Hematopoietic multipotent progenitor cell treated with erythropoietin and hydrocortisone succinate and interleukin-3 and kit ligand, for 8 days (in vitro differentiated cells): ENCODE data around the gene IFT81.
A peak's percentile ranks its signal among the peaks of the same experiment; 100 is the strongest.

ENCODE experiments used
- DNase-seq: peaks from one replicate; pipeline ENCODE4 v3.0.0-alpha.2; 2015

Gene IFT81

DNA sequence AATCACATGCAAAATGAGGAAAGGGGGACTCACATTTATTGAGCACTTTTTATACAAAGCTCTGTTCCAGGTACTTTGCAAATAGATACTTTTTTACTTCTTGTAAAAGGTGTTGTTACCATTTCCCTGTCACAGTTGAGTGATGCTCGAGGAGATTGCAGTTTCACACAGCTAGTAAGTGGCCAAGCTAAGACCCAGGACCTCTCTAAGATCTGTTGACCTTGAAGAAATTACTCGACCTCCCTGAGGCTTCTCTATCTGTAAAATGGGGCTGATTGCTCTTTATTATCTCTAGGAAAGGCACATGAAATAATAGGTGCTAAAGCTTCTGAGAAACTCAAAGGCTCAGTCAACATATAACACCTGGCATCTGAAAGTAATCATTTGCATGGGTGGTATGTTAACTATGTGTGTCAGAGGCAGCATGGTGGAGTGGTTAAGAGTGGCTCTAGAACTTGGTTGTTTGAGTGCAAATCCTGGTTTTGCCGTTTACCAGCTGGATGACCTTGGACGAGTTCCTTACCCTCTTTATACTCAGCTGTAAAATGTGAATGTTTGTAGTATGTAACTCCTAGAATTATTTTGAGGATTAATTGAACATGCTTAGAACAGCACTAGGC is 41.5 kb downstream of the IFT81 start:
- DNase-seq: no peak

DNA sequence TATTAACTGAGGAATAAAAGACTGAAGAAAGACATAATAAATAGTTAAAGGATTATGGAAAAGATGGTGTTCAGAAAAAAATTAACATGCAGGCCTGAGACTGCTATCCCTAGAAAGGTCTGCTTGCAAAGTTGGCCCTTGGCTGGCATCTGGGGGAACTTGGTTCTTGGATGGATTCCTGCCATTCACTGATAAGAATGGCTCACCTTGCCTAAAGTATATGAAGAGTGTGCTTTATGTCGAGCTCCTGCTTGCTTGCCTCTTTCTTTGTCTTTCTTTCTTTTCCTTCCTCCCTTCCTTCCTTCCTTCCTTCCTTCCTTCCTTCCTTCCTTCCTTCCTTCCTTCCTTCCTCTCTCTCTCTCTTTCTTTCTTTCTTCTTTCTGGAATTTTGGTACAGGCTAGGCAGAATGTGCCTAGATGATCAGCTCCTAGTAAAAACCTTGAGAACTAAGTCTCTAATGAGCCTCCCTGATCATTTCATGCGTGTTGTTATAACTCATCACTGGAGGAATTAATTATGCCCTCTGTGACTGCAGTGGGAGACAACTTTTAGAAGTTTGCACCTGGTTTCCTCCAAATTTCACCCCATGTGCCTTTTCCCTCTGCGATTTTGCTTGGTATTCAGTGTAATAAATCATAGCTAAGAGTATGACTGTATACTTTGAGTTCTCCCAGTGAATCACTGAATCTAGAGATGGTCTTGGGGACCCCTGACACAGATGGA is 44.7 kb downstream of the IFT81 start:
- DNase-seq: no peak

DNA sequence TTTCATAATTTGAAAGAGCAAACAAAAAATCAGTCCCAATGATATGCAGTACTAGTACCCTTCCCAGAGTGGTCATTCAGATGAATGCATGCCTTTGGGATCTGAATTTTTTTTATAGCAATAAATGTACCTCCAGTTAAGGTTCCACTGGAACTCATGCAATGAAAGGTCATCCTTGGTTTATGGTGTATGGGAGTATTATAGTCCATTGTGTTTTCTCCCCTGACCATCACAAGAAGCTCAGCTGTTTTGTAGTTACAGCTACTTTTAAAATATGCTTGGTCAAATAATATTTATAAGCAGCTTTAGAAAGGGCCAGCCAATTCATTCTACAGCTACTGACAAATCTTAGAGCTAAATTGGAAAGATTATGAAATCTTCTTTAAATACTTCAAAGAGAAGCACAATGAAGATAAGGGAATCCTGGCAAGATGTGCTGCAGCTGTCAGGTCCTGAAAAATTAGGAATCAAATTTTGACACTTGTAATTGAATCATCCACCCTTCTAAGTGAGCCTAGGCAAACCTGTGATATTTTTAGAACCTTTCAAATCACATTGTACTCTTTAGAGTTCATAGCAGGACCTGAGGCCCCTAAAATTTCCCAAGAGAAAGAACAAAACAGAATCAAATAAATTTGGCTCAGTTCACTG is 46.5 kb downstream of the IFT81 start:
- no peak for DNase-seq

DNA sequence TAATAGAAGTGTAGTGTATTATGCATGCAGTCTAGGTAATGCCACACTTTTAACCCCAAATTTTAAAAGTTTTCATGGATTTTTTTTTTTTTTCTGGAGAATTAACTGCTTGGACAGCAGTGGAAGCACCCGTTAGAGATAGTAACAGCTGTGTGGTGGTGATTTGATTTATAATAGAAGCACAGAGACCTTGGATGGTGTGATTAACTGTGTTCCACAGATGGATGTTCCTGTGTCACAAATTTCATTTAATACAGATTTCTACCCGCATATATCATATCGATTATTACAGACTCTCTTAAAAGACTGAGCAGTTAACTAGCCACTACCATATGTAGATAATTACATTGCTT is 47.0 kb downstream of the IFT81 start:
- no peak for DNase-seq

DNA sequence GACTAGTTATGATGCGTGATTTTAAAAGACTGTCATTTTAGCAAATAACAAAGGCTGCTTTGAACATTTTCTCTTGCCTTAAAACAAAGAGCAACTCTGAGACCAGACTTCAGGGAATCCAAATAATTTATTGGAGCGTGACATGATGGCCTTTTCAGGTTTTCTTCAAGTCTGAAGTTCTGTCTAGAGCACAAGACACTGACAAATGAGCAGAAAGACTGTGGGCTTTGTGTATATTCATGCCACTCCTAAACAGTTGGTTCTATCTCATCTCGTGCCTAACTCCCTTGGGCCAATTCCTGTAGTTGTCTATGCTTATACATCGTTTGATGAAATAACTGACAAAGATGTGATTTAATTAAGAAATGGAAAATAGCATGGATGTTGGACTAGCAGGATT is 47.5 kb downstream of the IFT81 start:
- DNase-seq: no peak

DNA sequence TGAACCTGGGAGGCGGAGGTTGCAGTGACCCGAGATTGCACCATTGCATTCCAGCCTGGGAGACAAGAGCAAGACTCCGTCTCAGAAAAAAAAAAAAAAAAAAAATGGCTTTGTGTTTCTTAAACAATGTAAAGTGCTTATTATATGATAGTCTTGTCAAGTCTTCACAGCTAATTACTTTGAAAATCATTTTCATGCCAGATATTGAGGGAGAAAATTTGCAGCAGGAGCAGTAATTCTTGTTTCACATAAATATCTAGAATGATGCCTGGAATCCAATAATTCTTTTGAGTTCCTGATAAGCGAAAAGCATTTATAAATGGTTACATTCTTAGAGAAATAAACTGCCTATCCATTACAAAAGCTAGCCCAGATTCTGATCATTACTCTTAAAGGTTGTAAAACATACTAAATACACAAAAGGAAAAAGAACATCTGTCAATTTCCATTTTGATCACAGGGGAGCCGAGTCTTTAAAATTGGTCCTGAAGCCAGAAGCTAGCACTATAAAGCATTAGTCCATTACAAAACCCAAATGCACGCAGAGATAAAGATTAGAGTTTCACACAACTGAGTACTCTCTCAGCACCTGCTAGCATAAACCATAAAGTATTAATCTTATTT is 50.3 kb downstream of the IFT81 start:
- DNase-seq: no peak

DNA sequence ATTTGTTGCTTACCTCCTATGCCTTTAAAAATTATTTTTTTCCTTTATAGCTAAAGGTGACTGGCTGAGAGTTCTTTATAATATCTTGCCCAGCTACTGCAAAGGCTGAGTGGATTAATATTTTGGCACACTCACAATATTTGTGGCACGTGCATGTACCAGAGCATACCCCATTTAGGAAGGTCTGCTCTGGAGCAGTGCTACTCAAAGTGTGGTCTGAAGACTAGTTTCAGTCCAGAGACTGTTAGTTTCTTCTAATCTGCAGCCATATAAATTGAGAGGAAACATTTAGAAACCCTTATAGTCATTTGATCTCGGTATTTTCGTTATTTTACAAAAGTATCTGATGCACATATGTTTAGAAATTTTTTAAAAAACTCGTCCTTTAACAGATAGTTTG is 51.0 kb downstream of the IFT81 start:
- DNase-seq: no peak

DNA sequence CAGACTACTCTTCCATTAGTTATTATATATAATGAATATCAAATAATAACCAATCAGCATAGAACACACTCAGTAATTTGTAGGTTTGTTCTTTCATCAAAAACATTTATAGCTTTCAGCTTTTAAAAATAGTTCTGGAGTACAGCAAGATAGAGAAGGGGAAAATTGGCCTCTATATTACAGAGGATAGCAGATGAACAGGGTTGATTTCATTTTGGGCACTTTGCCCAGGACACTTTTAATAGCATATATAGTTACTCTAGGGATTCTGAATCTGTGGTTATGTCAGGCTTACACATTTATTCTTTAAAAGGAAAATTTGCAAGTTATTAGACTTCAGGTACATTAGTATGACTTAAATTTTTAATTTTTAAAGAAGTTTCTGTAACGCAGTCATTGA is 52.6 kb downstream of the IFT81 start:
- peak; percentile 57 for DNase-seq

DNA sequence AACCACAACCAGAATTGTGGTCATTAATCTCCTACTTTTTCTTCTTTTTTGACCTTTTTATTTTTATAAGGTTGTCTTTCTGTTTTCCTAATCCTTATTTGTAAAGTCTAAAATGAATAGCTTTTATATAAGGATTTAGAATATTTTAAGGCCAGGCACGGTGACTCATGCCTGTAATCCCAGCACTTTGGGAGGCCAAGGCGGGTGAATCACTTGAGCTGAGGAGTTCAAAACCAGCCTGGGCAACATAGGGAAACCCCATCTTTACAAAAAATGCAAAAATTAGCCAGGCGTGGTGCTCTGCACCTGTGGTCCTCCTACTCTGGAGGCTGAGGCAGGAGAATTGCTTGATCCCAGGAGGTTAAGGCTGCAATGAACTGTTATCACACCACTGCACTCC is 55.1 kb downstream of the IFT81 start:
- DNase-seq: no peak

DNA sequence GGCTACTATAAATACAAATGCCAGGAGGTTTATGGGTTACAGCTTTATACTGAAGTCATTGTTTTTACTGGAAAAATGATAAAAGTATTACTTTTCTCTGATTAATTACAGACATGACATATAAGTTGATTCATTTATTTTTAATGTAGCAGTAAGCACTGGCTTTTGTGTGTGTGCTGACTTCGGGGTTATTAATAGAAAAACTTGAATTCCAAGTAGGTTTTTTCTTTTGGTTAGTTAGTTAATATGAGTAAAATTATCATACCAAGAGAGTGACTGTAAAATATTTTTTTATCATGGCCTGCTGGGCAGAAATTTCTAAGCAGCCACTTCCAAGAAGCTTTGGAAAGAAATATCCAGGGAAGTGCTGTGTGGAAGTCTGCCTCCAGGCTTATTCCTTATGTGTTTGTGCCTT is 56.4 kb downstream of the IFT81 start:
- DNase-seq: no peak

DNA sequence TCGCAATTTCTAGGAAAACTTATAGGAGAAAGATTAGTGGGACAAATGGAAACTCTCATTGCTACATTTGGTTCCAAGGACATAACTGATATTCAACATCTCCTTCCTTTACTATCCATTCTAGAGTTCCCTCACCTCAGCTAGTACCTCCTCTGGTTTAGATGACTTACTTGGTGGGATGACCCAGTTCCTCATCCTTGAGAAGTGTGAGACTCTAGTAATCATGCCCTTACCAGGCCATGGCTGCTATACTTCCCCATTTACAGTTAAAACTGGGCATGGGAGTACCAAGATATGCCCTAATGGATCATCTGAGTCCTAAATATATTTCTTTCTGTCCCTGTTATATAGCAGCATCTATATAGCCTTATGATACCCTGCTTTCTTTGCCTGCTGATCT is 58.1 kb downstream of the IFT81 start:
- no peak for DNase-seq

DNA sequence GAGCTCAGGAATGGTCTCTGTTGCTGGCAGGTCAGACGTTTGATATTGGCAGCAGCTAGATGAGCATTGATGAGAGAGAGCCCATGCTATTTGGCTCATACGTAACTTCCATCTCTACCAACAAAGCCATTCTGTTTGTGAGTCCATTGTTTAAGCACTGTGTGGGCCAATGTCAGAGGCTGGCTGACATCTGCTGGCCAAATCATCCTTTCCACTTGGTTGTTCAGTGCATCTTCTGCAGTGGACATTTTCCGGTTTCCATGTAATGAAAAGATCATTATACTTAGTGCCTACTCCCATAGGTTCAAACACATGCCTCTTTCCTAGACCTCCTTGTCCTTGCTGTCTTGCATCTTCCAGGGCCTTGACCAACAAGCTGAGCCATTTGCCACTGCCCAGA is 59.2 kb downstream of the IFT81 start:
- DNase-seq: no peak

DNA sequence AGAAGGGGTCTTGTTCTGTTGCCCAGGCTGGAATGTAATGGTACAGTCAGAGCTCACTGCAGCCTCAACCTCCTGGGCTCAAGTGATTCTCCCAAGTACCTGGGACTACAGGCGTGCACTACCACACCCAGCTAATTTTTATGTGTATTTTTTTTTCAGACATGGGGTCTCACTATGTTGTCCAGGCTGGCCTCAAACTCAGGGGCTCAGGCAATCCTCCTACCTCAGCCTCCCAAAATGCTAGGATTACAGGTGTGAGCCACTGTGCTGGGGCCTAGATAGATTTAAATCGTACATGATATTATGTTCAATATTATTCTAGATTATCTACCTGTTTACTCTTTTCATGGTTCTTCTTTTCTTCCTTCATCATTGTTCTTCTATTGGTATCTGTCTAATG is 61.5 kb downstream of the IFT81 start:
- no peak for DNase-seq

DNA sequence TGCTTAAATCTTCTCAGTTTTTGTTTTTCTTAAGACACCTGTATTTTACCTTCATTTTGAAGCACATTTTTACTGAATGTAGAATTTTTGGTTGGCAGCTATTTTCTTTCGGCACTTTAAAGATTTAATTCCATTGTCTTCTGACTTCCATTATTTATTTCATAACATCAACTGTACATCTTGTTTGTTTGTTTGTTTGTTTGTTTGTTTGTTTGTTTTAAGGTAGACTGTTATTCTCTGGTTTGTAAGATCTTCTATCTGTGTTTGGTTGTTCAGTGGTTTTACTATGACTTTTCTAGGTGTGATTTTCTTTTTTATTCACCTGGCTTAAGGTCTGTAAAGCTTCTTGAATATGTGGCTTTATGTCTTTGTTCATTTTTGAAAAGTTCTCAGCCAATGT is 61.9 kb downstream of the IFT81 start:
- no peak for DNase-seq

DNA sequence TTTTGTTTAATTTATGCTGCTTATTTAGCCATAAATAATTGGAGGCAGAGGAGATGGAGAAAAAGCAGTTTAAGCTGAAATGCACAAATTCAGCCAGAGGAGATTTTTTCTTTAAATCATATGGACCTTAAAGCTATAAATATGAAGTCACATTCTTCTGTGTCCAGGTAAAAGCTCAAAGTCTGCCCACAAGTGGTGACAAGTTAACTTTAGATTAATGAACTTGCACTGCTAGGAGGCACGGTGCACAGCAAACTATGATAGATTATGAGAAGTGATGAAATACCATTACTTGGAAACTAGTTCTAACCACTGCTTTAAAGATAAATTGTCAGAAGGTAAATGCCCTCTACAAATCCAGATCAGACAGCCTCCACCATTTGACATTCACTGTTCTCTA is 69.0 kb downstream of the IFT81 start:
- DNase-seq: no peak

DNA sequence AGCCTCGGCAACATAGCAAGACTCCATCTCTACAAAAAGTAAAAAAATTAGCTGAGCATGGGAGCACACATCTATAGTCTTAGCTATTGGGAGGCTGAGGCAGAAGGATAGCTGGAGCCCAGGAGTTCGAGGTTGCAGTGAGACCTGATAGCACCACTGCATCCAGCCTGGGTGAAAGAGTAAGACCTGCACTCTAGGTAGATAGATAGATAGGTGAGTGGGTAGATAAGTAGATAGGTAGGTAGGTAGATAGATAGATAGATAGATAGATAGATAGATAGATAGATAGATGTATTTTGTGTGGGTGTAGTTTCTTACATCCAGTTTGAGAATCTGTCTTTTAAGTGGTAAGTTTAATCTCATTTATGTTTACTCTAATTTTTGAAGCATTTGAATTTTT is 72.8 kb downstream of the IFT81 start:
- no peak for DNase-seq

DNA sequence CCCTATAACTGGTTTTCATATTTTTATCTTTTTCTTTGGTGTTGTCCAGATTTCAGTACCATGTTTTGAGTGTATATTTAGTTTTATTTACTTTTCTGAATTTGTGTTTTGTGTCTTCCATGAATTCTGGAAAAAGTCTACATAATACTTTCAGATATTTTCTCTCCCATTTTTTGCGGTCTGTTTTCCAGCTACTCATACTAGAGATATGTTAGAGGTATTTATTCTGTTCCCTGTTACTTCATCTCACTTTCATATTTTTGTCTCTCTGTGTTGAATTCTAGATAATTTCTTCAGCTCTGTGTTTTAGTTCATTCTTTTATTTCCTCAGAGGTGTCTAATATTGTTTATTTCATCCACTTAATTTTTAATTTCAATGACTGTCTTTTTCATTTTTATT is 74.2 kb downstream of the IFT81 start:
- DNase-seq: no peak

DNA sequence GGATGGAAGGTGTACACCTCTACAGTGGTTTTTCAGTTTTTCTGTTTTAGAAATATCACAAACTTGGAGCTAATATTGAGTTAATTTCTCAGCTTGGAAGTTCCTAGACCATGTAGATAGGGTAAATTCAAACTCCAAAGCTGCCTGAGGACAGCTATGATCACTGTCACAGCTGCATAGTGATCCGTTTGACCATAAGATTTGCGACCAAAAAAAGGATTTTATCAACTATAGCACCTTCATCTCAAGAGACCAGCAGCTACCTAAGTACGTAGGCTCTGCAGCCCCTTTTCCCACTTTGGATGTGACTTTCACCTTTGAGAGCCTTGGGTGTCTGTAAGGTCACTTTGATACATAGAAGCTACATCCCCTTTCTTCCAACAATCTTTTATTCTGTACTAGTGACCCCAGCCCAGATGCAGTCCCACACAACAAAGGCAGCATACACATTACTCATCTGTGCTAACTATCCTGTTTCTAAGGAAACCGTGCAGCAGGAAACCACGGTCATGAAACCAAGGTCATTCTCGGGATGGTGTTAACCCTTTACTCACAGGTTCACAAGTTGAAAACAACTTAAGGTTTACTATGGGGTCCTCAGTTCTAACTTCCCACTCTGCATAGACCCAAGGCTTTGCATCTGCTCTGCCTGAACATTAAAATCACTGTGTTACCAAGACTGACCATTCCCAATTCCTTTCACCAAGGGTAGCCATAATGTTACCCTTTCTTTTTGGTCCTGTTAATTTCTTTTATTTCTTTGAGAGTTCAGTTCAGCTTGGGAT is 75.4 kb downstream of the IFT81 start:
- DNase-seq: no peak

DNA sequence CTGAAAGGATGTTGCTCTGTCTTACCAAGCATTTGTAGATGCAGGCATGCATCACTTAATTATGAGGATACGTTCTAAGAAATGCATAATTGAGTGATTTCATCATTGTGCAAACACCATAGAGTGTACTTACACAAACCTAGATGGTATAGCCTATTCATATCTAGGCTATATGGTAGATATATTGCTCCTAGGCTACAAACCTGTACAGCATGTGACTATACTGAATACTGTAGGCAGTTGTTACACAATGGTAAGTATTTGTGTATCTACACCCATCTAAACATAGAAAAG is 75.9 kb downstream of the IFT81 start:
- no peak for DNase-seq

DNA sequence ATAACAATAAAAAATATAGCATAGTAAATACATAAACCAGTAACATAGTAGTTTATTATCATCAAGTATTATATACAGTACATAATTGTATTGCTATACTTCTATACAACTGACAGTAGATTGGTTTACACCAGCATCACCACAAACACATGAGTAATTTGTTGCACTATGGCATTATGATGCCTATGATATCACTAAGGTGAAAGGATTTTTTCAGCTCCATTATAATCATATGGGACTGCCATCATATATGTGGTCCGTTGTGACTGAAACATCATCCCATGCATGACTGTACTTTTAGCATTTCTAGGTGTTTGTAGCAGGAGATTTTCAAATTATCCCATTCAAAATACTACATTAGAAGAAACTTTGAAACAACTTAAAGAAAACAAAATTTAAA is 77.8 kb downstream of the IFT81 start:
- DNase-seq: no peak

DNA sequence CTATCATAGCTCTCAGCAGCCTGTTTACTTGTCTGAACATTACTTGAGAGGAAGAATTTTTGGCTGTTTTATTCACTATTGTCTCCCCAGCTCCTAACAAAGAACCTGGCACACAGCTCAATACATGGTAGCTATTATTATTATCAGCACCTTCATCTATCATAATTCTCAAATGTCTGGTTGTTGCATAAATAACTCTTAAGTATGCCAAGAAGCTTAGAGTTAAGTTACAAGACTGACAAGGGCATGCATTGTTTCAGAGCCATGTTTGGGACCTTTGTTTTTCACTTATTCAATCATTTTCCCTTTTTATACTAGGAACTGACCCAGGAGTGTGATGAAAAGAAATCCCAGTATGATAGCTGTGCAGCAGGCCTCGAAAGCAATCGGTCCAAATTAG is 79.4 kb downstream of the IFT81 start:
- DNase-seq: no peak

DNA sequence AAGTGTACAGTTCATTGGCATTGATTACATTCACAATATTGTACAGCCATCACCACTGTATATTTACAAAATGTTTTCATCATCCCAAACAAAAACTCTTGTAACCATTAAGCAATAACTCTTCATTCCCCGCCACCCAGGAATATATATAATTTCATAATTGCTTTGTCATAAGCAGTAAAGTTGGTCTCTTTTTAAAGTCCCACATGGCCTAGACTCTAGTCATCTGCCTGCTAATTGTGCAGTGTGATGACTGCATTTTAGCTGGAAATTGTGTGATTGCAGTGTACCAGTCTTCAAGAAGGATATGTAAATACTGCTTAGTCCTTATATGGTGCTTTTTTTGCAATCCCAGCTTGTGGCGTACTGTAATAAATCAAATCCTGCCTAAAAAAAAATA is 81.8 kb downstream of the IFT81 start:
- no peak for DNase-seq
